Smooth muscle cell (in vitro differentiated cells): ENCODE data around the gene PCSK9. TPM values are rescaled to one million over a fixed set of nuclear protein-coding genes. Genes with fewer than 3 reads are reported as not detected.

Experiments used
- DNase-seq: peaks from one replicate; lab custom pipeline; 2025; ENCODE audit not compliant: unreplicated experiment; lab: John Stamatoyannopoulos, UW
- H2AFZ ChIP-seq: fragments of 200-600 bp; sonication (generic); 2 replicates; pipeline ENCODE4 v1.6.0; 2016; ENCODE audit warnings: antibody characterized with exemption, low read depth, mild to moderate bottlenecking
- H3F3A ChIP-seq: fragments of 200-600 bp; sonication (generic); 2 replicates; pipeline ENCODE4 v1.6.0; 2017; ENCODE audit warnings: antibody characterized with exemption, low read depth
- H3K27ac ChIP-seq: fragments of 200-600 bp; sonication (generic); 2 replicates; pipeline ENCODE4 v1.5.1; 2016; ENCODE audit warnings: low read depth, mild to moderate bottlenecking
- H3K27me3 ChIP-seq: fragments of 200-600 bp; sonication (generic); 2 replicates; pipeline ENCODE4 v1.6.1; 2016; ENCODE audit warnings: low read depth, mild to moderate bottlenecking
- H3K36me3 ChIP-seq: fragments of 200-600 bp; sonication (generic); 2 replicates; pipeline ENCODE4 v1.5.1; 2016; ENCODE audit warnings: low read depth
- H3K4me1 ChIP-seq: fragments of 200-600 bp; sonication (generic); 2 replicates; pipeline ENCODE4 v1.5.1; 2016; ENCODE audit warnings: low read depth
- H3K4me2 ChIP-seq: fragments of 200-600 bp; sonication (generic); 2 replicates; pipeline ENCODE4 v1.6.0; 2016; ENCODE audit warnings: mild to moderate bottlenecking
- H3K4me3 ChIP-seq: fragments of 200-600 bp; sonication (generic); 2 replicates; pipeline ENCODE4 v1.5.1; 2016; ENCODE audit warnings: mild to moderate bottlenecking
- H3K79me2 ChIP-seq: fragments of 200-600 bp; sonication (generic); 2 replicates; pipeline ENCODE4 v1.6.0; 2016; ENCODE audit warnings: low read depth, mild to moderate bottlenecking
- H3K9ac ChIP-seq: fragments of 200-600 bp; sonication (generic); 2 replicates; pipeline ENCODE4 v1.6.0; 2016; ENCODE audit warnings: low read depth
- H3K9me3 ChIP-seq: fragments of 200-600 bp; sonication (generic); replicated peaks from 2 replicates; pipeline ENCODE4 v1.5.1; 2016; ENCODE audit warnings: low read depth
- H4K20me1 ChIP-seq: fragments of 200-600 bp; sonication (generic); 2 replicates; pipeline ENCODE4 v1.6.0; 2016; ENCODE audit warnings: low read depth
- CTCF ChIP-seq: fragments of 200-600 bp; sonication (generic); IDR thresholded peaks from 2 replicates; pipeline ENCODE4 v1.5.1; 2017; ENCODE audit warnings: borderline replicate concordance, mild to moderate bottlenecking, antibody characterized with exemption; ENCODE audit not compliant: insufficient read depth, poor library complexity, severe bottlenecking
- WGBS: methylation state at CpG from one replicate; pipeline ENCODE4 v1.1.7; 2016; ENCODE audit warnings: low lambda C conversion rate; 5-methylcytosine and 5-hydroxymethylcytosine counted together
- polyA plus RNA-seq: library from polyadenylated mRNA; unstranded; fragments of >200 nt; fragmentation: Nextera tagmentation; extraction: Ambion mirVana; gene quantifications from 2 replicates; pipeline ENCODE4 v1.2.1, GENCODE V29; 2016
- total RNA-seq: library from RNA; depleted of rRNA; stranded (reverse); fragments of >200 nt; gene quantifications from 2 replicates; pipeline ENCODE4 v1.2.3, GENCODE V29; 2014

Gene PCSK9
- total and polyA plus RNA-seq, 2 experiments from 2014 or later, result 0.18 to 0.70 TPM

DNA sequence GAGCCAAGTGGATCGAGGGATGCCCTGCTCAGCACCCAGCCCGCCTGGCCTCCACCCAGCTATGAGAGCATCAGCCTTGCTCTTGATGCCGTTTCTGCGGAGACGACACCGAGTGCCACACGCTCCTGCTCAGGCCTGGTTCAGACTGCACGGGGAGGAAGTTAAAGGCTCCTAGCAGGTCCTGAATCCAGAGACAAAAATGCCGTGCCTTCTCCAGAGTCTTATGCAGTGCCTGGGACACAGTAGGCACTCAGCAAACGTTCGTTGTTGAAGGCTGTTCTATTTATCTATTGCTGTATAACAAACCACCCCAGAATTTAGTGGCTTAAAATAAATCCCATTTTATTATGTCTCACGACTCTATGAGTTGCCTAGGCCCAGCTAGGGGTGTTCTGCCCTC, 47.4 kb upstream of the PCSK9 start:
- no peaks in the 10 kb centered on the region for H3K9me3 ChIP-seq

GRCh38 chr1:54993140-54993539, 46.2 kb upstream of the PCSK9 start:
- WGBS, result 95% methylated on average over 6 of the region's 6 CpGs
- Histone ChIP-seq H3K27ac (no peak overlapping the region), H3K9ac (no peak overlapping the region), H3K4me3 (no peak overlapping the region), H3K27me3 (peaks cover 40% of the 10 kb centered on the region), H2AFZ (no peak overlapping the region), H3K4me2 (no peak overlapping the region), H3K79me2 (no peaks in the 10 kb centered on the region), H3K36me3 (no peaks in the 10 kb centered on the region), H3F3A (no peaks in the 10 kb centered on the region), H4K20me1 (no peaks in the 10 kb centered on the region), H3K9me3 (no peaks in the 10 kb centered on the region), H3K4me1 (no peaks in the 10 kb centered on the region)
- no peak for TF ChIP-seq CTCF
- DNase-seq, result no peak

More for the DNA sequence above, 47.4 kb upstream of the PCSK9 start:
- no peak for TF ChIP-seq CTCF
- Histone ChIP-seq H3K27me3 (peaks cover 28% of the 10 kb centered on the region), H3F3A (no peaks in the 10 kb centered on the region), H3K4me3 (no peak overlapping the region), H4K20me1 (no peaks in the 10 kb centered on the region), H3K36me3 (no peaks in the 10 kb centered on the region), H3K4me1 (no peaks in the 10 kb centered on the region), H3K4me2 (no peak overlapping the region), H3K27ac (no peak overlapping the region), H3K9ac (no peak overlapping the region), H3K79me2 (no peaks in the 10 kb centered on the region), H2AFZ (no peak overlapping the region)
- no peak for DNase-seq
- WGBS, result 74% methylated on average over 12 of the region's 12 CpGs

GRCh38 chr1:54994355-54994990, 44.9 kb upstream of the PCSK9 start:
- Histone ChIP-seq H3K36me3 (no peaks in the 10 kb centered on the region), H3K27me3 (peaks cover 45% of the 10 kb centered on the region), H2AFZ (no peak overlapping the region), H3K4me2 (no peak overlapping the region), H3K9ac (no peak overlapping the region), H3K79me2 (no peaks in the 10 kb centered on the region), H3K27ac (no peak overlapping the region), H3K4me3 (no peak overlapping the region), H3F3A (no peaks in the 10 kb centered on the region), H3K9me3 (no peaks in the 10 kb centered on the region), H3K4me1 (no peaks in the 10 kb centered on the region), H4K20me1 (no peaks in the 10 kb centered on the region)
- WGBS, result 59% methylated on average over 6 of the region's 6 CpGs
- DNase-seq, result no peak
- no peak for TF ChIP-seq CTCF
